Spleen (tissue), 7 donors: ENCODE results near the gene ERC2.

ENCODE experiments used
- POLR2A ChIP-seq, 3 donors: fragments of 450-650 bp; IDR thresholded peaks; one replicate each; pipeline ENCODE4 v1.5.1; 2017; ENCODE audit warnings: antibody characterized with exemption in 3 of 3, mild to moderate bottlenecking in 1 of 3
- TF ChIP-seq, protein P1 (sequence below), 11 experiments: fragments of 200-600 bp in 7 of 11; fragments of 450-650 bp in 4 of 11; sonication (generic) in 4 of 11; IDR thresholded peaks in 8 of 11; conservative IDR thresholded peaks in 3 of 11; 1 replicate in 7 of 11; 2 replicates in 4 of 11; pipeline versions ENCODE4 v1.4.0 to v1.8.0; 2016 to 2021; ENCODE audit warnings: antibody characterized with exemption in 11 of 11, inconsistent platforms in 4 of 11, mild to moderate bottlenecking in 1 of 11
- donor health status: DM: no; HTN: no; CAD: no; lungs with moderate emphysema.
- donor health status: DM: no; HTN: no; CAD: no.
- donor health status: DM: no; HTN: no; CAD: no.

DNA sequence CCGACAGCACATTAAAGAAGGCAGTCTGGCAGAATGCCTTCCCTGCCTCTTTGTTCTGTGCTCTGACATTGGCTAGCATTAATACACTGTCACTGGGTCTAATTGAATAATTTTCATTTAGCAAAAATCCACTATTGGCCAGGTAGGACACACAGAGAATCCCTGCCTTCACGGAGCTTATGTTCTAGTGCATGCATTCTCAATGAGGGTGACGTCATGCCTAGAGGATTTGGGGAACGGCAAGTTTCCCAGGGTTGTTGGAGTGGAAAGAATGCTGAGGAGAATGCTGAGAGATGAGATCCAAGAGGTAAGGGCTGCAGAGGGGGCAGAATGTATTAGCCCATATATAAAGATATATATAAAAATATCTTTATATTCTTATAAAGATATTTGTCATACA lies 284.7 kb downstream of the ERC2 start:
- TF ChIP-seq, protein P1, sequence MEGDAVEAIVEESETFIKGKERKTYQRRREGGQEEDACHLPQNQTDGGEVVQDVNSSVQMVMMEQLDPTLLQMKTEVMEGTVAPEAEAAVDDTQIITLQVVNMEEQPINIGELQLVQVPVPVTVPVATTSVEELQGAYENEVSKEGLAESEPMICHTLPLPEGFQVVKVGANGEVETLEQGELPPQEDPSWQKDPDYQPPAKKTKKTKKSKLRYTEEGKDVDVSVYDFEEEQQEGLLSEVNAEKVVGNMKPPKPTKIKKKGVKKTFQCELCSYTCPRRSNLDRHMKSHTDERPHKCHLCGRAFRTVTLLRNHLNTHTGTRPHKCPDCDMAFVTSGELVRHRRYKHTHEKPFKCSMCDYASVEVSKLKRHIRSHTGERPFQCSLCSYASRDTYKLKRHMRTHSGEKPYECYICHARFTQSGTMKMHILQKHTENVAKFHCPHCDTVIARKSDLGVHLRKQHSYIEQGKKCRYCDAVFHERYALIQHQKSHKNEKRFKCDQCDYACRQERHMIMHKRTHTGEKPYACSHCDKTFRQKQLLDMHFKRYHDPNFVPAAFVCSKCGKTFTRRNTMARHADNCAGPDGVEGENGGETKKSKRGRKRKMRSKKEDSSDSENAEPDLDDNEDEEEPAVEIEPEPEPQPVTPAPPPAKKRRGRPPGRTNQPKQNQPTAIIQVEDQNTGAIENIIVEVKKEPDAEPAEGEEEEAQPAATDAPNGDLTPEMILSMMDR (IDR thresholded peaks at IDR 0.05 in 8 of 11, conservative IDR thresholded peaks at IDR 0.05 in 3 of 11) = no peak
- no peak for TF ChIP-seq POLR2A (IDR thresholded peaks at IDR 0.05)
